ENCODE measurements around the gene STARD4.

DNA sequence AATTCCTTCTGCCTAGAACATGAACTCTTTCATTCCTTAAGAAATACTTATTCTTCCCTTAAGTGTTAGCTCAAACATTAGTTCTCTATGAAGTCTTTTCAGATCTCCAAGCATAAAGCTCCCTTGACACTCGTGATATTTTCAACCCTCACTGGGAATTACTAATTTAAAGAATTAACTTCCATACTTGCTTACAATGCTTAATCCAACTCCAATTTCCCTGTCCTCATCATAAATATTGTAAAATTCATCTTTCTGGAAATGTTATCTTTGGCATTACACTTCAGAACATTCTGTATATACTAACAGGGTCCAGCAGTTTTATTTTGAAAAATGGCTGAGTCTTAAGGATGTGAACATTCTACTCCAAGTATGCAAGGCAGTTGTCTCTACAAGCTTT, 7.2 kb downstream of the STARD4 start:
- TF ChIP-seq EZH2 (IDR thresholded peaks at IDR 0.05; ENCODE audit: borderline replicate concordance) (no peak), CTCF (IDR thresholded peaks at IDR 0.05; ENCODE audit: poor library complexity) (no peak)

Measured in hepatocyte (in vitro differentiated cells).